Suprapubic skin (tissue), 4 donors: Measurements from ENCODE around the gene TBRG4. TPM values are rescaled to one million over a fixed set of nuclear protein-coding genes. Genes with fewer than 3 reads are reported as not detected.

ENCODE experiments used
- DNase-seq, 2 donors: peaks; one replicate each; pipeline ENCODE4 v3.0.0-alpha.2; 2019; ENCODE audit warnings: low spot score in 2 of 2
- H3K27ac ChIP-seq: fragments of 200-600 bp; sonication (generic); one replicate; pipeline ENCODE4 v1.5.1; 2019
- H3K27me3 ChIP-seq: fragments of 200-600 bp; sonication (generic); one replicate; pipeline ENCODE4 v1.5.1; 2019
- H3K36me3 ChIP-seq: fragments of 200-600 bp; sonication (generic); one replicate; pipeline ENCODE4 v1.5.1; 2019
- H3K4me1 ChIP-seq: fragments of 200-600 bp; sonication (generic); one replicate; pipeline ENCODE4 v1.5.1; 2019
- H3K4me3 ChIP-seq: fragments of 200-600 bp; sonication (generic); one replicate; pipeline ENCODE4 v1.5.1; 2019; ENCODE audit warnings: mild to moderate bottlenecking
- H3K9me3 ChIP-seq: fragments of 200-600 bp; sonication (generic); one replicate; pipeline ENCODE4 v1.5.1; 2019
- EP300 ChIP-seq: sonication (generic); formaldehyde crosslinking; IDR thresholded peaks from one replicate; pipeline ENCODE4 v1.6.1; 2017; ENCODE audit warnings: antibody characterized with exemption
- POLR2A ChIP-seq, 2 donors: fragments of 450-650 bp; IDR thresholded peaks; one replicate each; pipeline ENCODE4 v1.6.1; 2017; ENCODE audit warnings: antibody characterized with exemption in 2 of 2, mild to moderate bottlenecking in 2 of 2, moderate library complexity in 2 of 2
- POLR2AphosphoS5 ChIP-seq, 3 donors: sonication (generic); formaldehyde crosslinking; IDR thresholded peaks; one replicate each; pipeline ENCODE4 v1.6.1; 2017; ENCODE audit warnings: antibody characterized with exemption in 3 of 3
- WGBS: methylation state at CpG from one replicate; pipeline ENCODE4 v1.1.5; 2018; 5-methylcytosine and 5-hydroxymethylcytosine counted together
- total RNA-seq, 4 donors: library from RNA; depleted of rRNA; stranded (reverse); fragments of >200 nt; gene quantifications; one replicate each; pipeline ENCODE4 v1.1.0, GENCODE V29; 2016
- TF ChIP-seq, protein P1 (sequence below), 2 donors: fragments of 200-600 bp in 1 of 2; fragments of 450-650 bp in 1 of 2; sonication (generic) in 1 of 2; IDR thresholded peaks; one replicate each; pipeline ENCODE4 v1.5.1; 2016 to 2019; ENCODE audit warnings: antibody characterized with exemption in 2 of 2, mild to moderate bottlenecking in 1 of 2, moderate library complexity in 1 of 2

Gene TBRG4
- total RNA-seq, 4 donors from 2014 or later, result 49.9 to 82.8 (median 68.9) TPM

DNA sequence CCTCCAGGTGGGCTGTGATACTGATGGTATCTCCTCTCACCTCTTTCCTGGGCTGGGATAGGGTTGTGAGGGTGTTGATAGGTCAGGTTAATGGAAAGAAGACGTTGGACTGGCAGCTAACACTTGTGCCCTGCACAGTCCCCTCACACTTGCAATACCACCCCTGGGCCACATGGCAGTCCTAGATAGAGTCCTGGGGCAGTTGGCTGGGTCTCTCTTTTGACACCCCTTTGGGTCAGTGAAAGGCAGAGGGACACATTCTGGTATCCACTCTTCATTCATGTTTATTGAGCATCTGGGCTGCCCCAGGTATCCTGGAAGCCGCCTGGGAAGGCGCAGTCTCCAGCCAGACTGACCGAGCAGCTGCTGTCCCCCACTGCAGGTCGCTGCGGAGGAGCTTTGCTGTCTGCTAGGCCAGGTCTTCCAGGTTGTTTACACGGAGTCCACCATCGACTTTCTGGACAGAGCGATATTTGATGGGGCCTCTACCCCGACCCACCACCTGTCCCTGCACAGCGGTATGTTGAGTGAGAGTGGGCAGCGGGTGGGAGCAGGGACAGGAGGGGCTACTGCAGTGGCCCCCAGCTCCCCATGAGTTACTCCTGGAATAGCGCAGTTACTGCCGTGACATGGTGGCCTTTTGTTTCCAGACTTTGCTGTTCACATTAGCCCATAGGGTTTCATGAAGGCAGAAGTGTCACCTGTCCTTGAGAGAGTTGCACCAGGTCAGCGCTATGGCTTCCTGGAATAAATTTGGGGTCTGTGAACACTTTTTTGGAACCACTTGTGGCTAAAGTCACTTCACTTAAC is 41.8 kb downstream of the TBRG4 start:
- TF ChIP-seq, protein P1, sequence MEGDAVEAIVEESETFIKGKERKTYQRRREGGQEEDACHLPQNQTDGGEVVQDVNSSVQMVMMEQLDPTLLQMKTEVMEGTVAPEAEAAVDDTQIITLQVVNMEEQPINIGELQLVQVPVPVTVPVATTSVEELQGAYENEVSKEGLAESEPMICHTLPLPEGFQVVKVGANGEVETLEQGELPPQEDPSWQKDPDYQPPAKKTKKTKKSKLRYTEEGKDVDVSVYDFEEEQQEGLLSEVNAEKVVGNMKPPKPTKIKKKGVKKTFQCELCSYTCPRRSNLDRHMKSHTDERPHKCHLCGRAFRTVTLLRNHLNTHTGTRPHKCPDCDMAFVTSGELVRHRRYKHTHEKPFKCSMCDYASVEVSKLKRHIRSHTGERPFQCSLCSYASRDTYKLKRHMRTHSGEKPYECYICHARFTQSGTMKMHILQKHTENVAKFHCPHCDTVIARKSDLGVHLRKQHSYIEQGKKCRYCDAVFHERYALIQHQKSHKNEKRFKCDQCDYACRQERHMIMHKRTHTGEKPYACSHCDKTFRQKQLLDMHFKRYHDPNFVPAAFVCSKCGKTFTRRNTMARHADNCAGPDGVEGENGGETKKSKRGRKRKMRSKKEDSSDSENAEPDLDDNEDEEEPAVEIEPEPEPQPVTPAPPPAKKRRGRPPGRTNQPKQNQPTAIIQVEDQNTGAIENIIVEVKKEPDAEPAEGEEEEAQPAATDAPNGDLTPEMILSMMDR (IDR thresholded peaks at IDR 0.05), result no peak
- Histone ChIP-seq H3K27ac (no peak overlapping the region), H3K27me3 (no peaks in the 10 kb centered on the region), H3K36me3 (peaks cover 92% of the 10 kb centered on the region), H3K4me3 (no peak overlapping the region), H3K4me1 (peaks cover 5% of the 10 kb centered on the region), H3K9me3 (no peaks in the 10 kb centered on the region)
- peak in 1 of 2 donors; percentile 57 for DNase-seq
- 91% methylated on average over 11 of the region's 15 CpGs for WGBS

DNA sequence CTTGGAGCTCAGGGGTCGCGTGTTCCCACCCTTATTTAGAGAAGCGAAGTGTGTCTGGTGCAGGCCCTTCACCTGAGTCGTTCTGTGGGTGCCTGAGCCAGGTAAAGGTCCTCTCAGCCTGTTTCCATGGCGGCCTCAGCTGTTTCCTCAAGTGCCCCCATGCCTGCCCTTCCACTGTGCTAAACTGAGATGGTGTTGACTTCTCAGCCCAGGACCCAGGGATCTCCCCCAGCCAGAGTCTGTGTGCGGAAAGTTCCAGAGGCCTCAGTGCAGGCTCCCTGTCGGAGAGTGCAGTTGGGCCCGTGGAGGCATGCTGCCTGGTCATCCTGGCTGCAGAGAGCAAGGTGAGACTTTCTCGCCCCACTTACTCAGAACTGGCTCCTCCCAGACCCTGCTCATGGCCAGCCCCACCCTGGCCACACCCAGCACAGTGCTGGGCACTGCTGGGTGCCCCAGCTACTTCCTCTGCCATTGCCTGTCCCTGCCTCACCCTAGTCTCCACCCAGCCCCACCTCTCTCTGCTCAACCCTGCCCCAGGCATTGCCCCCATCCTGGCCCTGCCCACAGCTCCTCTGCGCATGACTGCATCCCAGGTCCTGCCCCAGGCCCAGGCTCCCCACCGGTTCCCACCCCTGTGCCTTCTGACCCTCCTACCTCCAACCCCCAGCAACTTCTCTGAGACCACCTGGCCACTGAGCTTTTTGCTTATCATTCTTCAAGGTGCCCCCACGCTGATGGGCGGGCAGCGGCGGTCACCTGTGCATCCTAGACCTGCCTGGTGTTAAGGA is 43.1 kb downstream of the TBRG4 start:
- Histone ChIP-seq H3K27ac (no peak overlapping the region), H3K36me3 (peaks cover 91% of the 10 kb centered on the region), H3K9me3 (no peaks in the 10 kb centered on the region), H3K4me3 (no peak overlapping the region), H3K4me1 (peaks cover 2% of the 10 kb centered on the region), H3K27me3 (no peaks in the 10 kb centered on the region)
- DNase-seq, result peak in 1 of 2 donors; percentile 56
- 85% methylated on average over 13 of the region's 15 CpGs for WGBS
- TF ChIP-seq EP300 (no peak), POLR2AphosphoS5 (IDR thresholded peaks at IDR 0.05) (no peak), POLR2A (IDR thresholded peaks at IDR 0.05) (no peak)
- TF ChIP-seq, protein P1 (IDR thresholded peaks at IDR 0.05), result no peak

DNA sequence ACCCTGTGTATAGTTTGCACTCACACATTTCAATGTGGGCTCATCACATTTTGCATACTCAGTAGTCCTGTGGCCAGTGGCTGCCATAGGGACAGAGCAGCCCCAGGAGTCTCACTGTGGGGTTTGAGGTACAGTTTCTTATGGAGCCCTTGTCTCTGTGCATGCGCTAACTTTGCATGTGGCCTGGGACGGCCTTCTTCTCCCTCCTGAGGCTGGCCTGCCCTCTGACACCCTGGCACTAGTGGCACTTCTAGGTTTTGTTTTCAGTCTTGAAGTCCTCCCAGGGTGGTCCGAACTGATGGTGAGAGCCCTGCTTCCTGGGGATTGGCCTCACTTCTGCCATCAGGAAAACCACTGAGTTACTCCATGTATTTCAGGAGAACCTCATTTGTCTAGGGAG is 43.9 kb downstream of the TBRG4 start:
- Histone ChIP-seq H3K36me3 (peaks cover 82% of the 10 kb centered on the region), H3K27me3 (no peaks in the 10 kb centered on the region), H3K4me1 (no peaks in the 10 kb centered on the region), H3K4me3 (no peak overlapping the region), H3K9me3 (no peaks in the 10 kb centered on the region), H3K27ac (no peak overlapping the region)
- peak in 1 of 2 donors; percentile 31 for DNase-seq
- 94% methylated on average over 3 of the region's 3 CpGs for WGBS
- TF ChIP-seq, protein P1 (IDR thresholded peaks at IDR 0.05), result no peak
- TF ChIP-seq POLR2AphosphoS5 (IDR thresholded peaks at IDR 0.05), result no peak
- no peak for TF ChIP-seq POLR2A (IDR thresholded peaks at IDR 0.05)
- no peak for TF ChIP-seq EP300

DNA sequence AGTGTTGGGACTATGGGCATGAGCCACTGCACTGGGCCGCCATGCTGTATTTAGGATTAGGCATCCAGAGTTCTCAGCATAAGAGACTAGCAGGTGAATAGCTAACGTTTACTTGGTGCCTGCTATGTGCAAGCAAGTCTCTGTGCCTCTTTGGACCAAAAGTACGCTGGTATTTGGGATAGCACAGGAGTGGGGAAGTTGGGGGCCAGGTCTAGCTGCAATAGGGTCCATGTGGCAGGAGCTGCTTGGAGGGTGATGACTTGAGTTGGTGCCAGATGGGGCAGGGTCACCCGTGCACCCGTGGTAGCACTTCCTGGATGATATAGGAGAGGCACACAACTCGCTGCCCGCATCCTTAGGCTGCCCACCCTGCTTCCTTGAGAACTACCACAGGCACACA is 45.1 kb downstream of the TBRG4 start:
- no peaks in the 10 kb centered on the region for H3K27me3 ChIP-seq
- no peak overlapping the region for H3K4me3 ChIP-seq
- peak in 1 of 2 donors; percentile 53 for DNase-seq
- peaks cover 71% of the 10 kb centered on the region for H3K36me3 ChIP-seq
- 87% methylated on average over 7 of the region's 7 CpGs for WGBS
- no peak overlapping the region for H3K27ac ChIP-seq
- TF ChIP-seq, protein P1 (IDR thresholded peaks at IDR 0.05), result no peak
- TF ChIP-seq POLR2A (IDR thresholded peaks at IDR 0.05), result no peak
- no peak for TF ChIP-seq POLR2AphosphoS5 (IDR thresholded peaks at IDR 0.05)
- no peak for TF ChIP-seq EP300
- no peaks in the 10 kb centered on the region for H3K9me3 ChIP-seq
- no peaks in the 10 kb centered on the region for H3K4me1 ChIP-seq
